ENCODE data around the gene WDR36.

The WDR36 gene

GRCh38 chr5:111066261-111066938 lies 25.7 kb upstream of the WDR36 start:
- DNase-seq (ENCODE audit: low read depth) = peak; percentile 77
- TF ChIP-seq, protein P1, sequence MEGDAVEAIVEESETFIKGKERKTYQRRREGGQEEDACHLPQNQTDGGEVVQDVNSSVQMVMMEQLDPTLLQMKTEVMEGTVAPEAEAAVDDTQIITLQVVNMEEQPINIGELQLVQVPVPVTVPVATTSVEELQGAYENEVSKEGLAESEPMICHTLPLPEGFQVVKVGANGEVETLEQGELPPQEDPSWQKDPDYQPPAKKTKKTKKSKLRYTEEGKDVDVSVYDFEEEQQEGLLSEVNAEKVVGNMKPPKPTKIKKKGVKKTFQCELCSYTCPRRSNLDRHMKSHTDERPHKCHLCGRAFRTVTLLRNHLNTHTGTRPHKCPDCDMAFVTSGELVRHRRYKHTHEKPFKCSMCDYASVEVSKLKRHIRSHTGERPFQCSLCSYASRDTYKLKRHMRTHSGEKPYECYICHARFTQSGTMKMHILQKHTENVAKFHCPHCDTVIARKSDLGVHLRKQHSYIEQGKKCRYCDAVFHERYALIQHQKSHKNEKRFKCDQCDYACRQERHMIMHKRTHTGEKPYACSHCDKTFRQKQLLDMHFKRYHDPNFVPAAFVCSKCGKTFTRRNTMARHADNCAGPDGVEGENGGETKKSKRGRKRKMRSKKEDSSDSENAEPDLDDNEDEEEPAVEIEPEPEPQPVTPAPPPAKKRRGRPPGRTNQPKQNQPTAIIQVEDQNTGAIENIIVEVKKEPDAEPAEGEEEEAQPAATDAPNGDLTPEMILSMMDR (IDR thresholded peaks at IDR 0.05; ENCODE audit: insufficient read depth, low read depth, low read length, missing control alignments) = no peak

DNA sequence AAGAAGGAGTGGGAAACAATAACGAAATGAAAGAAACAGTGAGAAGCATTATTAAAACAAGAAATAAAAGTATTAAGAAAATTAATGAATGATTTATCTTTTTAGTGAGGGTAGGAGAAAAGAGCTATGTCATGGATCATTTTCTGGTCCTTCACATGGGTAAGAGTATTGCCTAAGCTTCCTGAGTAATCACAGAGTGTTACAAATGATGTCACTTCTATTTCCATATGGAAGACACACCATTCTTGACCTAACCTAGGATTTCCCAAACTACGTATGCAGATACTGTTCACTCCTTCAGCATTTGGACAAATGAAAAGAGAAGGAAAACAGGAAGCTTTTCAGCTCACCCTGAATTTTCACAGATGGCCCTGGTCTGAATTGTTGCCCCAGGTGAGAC lies 23.9 kb upstream of the WDR36 start:
- peak; percentile 46 for DNase-seq (ENCODE audit: low read depth)
- H3K4me3 ChIP-seq (ENCODE audit: low read length) = no peak overlapping the region
- TF ChIP-seq, protein P1 (IDR thresholded peaks at IDR 0.05; ENCODE audit: insufficient read depth, low read depth, low read length, missing control alignments) = no peak

More at GRCh38 chr5:111066261-111066938, 25.7 kb upstream of the WDR36 start:
- no peak overlapping the region for H3K4me3 ChIP-seq (ENCODE audit: low read length)

- no peak overlapping the region for H3K4me3 ChIP-seq (ENCODE audit: low read length)
- no peak for DNase-seq (ENCODE audit: low read depth)
- TF ChIP-seq, protein P1 (IDR thresholded peaks at IDR 0.05; ENCODE audit: insufficient read depth, low read depth, low read length, missing control alignments) = no peak
Observed at GRCh38 chr5:111069839-111070238, 22.3 kb upstream of the WDR36 start.

DNA sequence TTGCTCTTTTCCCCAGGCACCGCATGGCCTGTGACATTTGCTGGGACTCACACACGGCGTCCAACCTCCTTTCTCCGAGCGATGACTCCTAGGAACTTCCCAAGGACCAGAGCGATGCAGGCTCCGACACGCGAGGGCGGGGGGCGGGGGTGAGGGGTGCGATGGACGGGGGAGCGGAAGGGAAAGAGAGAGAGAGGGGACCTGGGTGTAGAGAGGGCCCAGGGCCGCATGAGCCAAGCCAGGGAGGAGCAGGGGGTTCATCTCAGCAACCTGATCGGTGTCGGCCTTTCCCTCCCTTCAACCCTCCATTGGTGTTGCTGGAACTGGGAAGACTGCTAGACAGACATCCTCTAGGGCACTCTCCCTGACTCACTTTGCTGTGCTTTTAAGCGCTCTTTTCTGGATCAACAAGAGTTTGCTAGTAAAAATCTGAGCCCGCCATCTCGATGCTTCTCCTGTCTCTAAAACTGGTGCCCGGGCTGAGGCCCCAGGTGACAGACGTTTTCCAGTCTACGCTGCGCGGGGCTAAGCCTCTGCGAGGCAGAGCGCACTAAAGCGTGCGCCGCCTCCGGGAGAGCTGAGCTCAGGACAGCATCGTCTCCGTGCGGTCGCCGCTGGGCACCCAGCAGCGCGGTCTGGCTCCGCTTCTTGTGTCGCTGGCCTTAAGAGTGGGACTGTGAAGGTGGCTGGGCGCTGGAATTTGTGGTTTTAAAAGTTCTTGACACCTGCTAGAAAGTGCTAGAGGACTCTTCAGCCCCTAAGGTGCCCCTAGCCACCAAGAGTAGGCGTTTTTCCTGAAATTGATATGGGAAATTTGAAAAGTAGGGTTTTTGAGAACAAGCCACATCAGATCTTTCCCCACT lies 21.6 kb upstream of the WDR36 start:
- DNase-seq (ENCODE audit: low read depth) = no peak
- TF ChIP-seq, protein P1 (IDR thresholded peaks at IDR 0.05; ENCODE audit: insufficient read depth, low read depth, low read length, missing control alignments) = no peak
- no peak overlapping the region for H3K4me3 ChIP-seq (ENCODE audit: low read length)

DNA sequence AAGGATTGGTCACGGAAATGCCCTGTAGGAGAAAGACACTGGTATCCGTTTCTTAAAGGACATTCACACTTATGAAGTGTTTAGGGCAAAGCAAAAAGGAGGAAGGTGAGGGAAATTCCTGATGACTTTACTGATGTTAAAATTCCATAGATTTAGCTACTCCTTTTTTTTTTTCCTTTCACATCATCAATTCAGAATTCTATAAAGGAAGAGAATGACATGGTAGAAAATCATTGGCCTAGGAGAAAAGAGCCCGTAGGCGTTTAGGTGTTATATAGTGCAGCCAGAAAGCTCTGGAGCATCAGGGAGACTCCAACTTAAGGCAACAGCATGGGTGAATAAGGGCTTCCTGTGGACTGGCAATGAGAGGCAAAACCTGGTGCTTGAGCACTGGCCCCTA lies 20.7 kb upstream of the WDR36 start, which contains the start of gene TSLP:
Gene TSLP (plus strand): TSS at position 301 of the 400 bp plus-strand sequence. CDS start 178 bp downstream, outside the sequence.
- no peak within 1 kb of the TSS for H3K4me3 ChIP-seq (ENCODE audit: low read length)
- DNase-seq (ENCODE audit: low read depth) = no peak
- TF ChIP-seq, protein P1 (IDR thresholded peaks at IDR 0.05; ENCODE audit: insufficient read depth, low read depth, low read length, missing control alignments) = no peak

DNA sequence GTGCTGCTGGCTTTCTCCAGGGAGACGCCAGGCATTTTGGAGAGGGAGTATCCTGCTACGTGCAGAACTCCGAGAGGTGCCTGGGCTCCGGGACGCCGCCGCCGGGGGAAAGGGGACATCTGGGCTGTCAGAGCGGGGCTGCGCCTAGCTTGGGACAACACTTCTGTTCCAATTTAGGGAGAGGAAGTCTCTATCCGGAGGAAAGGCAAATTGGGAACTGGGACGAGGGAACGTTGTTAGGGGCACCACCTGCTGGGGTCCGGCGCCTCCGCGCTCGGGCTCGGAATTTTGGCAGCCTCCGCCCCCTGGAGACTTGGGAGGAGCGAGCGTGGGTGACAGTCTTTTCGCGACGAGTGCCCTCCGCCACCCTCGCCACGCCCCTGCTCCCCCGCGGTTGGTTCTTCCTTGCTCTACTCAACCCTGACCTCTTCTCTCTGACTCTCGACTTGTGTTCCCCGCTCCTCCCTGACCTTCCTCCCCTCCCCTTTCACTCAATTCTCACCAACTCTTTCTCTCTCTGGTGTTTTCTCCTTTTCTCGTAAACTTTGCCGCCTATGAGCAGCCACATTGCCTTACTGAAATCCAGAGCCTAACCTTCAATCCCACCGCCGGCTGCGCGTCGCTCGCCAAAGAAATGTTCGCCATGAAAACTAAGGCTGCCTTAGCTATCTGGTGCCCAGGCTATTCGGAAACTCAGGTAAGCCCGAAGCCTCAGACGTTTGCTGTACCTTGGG lies 19.0 kb upstream of the WDR36 start:
- peak; percentile 50 for DNase-seq (ENCODE audit: low read depth)
- peak overlapping the region; percentile 70 for H3K4me3 ChIP-seq (ENCODE audit: low read length)
- TF ChIP-seq, protein P1 (IDR thresholded peaks at IDR 0.05; ENCODE audit: insufficient read depth, low read depth, low read length, missing control alignments) = peak; percentile 4
